Muscle of arm (tissue), 14 donors: ENCODE data around the gene IQCM. TPM values are rescaled to one million over a fixed set of nuclear protein-coding genes. Genes with fewer than 3 reads are reported as not detected.

Experiments
- DNase-seq: peaks from one replicate; pipeline ENCODE4 v3.0.0-alpha.2; 2013
- long read RNA-seq, 11 donors: transcript quantifications; one replicate each; lab custom pipeline, GENCODE V29; 2026
- polyA plus RNA-seq, 12 donors: library from polyadenylated mRNA; unstranded; fragments of 120-200 nt; gene quantifications; one replicate each; pipeline ENCODE4 v1.2.1, GENCODE V29; 2013; ENCODE audit not compliant: insufficient read length in 12 of 12

Gene IQCM, protein sequence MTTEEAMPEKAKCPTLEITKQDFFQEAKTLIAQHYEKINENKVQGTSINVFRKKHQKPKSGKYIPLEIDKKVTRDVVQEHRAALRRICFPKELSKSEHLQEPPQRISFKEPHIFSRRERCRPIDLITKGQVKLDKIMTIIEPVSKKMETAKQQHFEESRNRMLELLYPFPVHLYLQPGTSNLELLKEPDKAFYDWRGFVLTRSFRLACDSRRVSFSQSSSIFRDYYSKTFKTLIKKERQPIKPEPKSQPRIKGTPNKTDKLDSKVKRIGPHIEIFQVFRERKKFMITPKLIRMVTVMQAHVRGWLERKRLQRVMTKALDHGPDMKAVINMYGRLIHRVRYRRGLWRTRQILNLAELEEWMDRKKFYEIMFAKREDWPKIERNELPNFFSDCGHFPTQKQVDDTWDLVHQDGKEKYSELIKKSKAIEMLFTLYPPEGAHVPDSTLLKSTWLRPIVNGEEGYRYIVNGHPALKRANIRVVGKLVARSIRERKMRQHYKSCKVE
- polyA plus RNA-seq: not detected
- long read RNA-seq, donor 1: 0 reads
- long read RNA-seq, donor 2: 0 reads
- long read RNA-seq, donor 3: 0 reads
- long read RNA-seq, donor 4: 0 reads
- long read RNA-seq, donor 5: 0 reads
- long read RNA-seq, donor 6: 0 reads
- long read RNA-seq, donor 7: 0 reads
- long read RNA-seq, donor 8: 0 reads
- long read RNA-seq, donor 9: 0 reads
- long read RNA-seq, donor 10: 0 reads
- long read RNA-seq, donor 11: 0 reads

DNA sequence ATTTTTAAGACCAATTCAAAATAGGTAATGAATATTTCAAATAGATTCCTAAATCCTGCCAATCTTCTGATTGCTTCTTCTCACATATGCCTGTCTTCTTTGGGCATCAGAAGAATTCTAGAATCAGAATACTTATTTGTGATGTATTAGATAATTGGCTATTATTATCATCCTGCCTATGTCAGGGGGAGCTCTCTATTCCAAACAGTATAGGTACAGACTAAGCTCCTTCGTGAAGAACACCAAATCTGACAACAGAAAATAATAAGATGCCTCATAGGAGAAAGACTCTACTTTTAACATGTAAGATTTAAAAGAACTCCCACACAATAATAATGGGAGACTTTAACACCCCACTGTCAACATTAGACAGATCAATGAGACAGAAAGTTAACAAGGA, at the start of gene IQCM:
Gene IQCM (minus strand): TSS at position 101 of the 400 bp plus-strand sequence. CDS start 73,152 bp downstream, outside the sequence.
- no peak for DNase-seq

DNA sequence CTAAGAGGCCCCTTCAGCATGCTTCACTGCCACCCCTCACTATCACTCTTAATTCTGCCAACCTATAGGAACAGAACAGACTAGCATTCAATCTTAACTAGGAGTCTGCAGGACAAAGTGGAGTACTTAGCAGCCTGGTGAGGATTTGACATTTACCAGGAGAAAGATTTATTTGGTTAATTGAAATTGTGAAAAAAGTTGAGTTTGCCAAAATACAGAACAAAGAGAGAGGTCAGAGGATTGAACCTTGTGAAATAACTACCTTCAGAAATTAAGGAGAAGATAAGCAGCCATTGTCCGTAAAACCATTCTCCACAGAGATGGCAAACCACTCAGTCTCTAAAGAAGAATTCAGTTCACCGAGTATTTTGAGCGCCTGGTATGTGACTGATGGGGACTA, 41.8 kb upstream of the IQCM start:
- no peak for DNase-seq

DNA sequence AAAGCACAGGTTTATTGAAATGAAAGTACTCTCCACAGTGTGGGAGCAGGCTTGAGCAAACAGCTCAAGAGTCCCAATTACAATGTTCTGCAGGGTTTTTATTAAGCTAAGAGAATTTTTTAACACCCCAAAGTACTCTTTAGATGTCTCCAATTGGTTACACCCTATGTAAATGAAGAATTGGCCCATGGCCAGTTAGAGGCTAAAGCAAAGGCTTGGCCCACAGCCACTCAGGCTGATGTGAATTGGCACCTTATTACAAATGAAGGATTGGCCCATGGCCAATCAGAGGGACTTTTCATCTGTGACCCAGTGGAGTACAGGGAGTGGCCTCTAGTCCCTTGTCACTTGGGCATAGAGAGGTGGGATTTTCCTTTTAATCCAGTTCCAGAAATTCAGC, 30.1 kb upstream of the IQCM start:
- DNase-seq: no peak

DNA sequence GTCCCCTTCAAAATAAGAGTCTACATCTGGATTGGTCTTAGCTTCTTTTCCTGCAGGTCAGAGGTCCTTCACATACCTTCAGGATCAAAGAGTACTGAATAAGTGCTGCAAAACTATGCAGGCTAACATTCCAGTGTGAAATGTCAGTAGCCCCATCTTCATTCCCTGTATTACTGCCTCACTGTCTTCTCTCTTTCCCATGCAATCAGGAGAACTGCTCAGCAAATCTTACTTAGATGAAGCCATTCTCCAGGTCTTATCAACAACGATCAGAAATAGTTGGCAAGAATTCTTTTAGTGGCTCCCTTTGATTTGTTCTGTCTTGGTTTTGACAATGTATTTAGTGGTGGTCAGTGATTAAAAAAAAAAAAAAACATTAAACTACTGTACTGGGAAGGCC, 26.0 kb upstream of the IQCM start:
- no peak for DNase-seq

DNA sequence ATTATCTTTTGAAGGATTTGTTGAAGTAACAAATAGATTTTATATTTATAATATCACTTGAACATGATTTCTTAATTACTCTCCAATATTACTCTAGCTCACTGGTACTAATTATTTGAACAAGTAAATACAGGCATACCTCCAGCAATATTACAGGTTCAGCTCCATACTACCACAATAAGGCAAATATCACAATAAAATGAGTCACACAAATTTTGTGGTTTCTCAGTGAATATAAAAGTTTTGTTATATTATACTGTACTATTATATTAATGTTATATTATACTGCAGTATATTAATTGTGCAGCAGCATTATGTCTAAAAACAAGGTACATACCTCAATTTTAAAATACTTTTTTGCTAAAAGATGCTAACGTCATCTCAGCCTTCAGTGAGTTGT, 22.4 kb upstream of the IQCM start:
- DNase-seq: no peak

DNA sequence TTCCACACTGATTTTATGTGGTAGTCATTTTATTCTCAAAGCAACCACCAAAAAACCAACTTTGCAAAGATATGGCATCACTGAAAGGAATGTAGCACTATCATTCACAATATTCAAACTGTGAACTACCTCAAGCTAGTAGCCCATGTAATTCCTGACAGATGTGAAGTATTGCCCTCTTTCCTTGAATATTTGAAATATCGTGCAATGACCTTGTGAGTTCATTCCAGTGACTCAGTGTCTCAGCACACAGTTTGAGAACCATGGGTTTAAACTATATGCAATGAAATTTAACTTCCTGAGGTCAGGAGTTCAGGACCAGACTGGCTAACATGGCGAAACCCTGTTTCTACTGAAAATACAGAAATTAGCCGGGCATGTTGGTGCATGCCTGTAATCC, 20.9 kb upstream of the IQCM start:
- no peak for DNase-seq

DNA sequence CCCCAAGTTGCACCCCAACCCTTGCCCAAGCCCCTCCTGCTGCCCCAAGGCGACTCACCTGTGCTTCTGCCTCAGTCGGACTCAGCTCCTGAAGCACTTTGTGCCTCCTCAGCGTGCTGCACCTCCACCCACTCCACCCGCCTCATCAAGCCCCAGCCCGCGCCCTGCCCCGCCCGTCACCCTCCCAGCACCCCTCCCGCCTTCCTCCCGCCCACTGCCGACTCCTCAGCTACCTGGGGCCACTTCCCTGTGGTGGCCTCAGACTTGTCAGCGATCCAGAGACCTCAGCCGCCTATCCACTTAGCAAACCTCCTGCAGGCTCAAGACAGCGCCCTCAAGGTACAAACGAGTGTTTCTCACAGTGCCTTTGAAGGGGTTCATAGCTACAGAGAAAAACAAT, 19.6 kb upstream of the IQCM start:
- no peak for DNase-seq

DNA sequence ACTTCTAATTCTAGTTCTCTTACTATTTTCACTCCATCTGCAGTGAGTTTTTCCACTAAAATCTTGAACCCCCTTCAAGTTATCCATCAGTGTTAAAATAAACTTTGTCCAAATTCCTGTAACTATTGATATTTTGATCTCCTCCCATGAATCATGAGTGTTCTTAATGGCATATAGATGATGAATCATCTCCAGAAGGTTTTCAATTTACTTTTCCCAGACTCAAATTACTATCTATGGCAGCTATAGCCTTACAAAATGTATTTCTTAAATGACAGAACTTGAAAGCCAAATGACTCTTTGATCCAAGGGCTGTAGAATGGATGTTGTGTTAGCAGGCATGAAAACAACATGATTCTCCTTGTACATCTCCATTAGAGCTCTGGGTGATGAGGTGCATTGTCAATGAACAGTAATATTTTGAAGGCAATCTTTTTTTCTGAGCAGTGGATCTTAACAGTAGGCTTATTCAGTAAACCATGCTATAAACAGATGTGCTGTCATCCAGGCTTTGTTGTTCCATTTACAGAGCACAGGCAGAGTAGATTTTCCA, 16.1 kb upstream of the IQCM start:
- no peak for DNase-seq

DNA sequence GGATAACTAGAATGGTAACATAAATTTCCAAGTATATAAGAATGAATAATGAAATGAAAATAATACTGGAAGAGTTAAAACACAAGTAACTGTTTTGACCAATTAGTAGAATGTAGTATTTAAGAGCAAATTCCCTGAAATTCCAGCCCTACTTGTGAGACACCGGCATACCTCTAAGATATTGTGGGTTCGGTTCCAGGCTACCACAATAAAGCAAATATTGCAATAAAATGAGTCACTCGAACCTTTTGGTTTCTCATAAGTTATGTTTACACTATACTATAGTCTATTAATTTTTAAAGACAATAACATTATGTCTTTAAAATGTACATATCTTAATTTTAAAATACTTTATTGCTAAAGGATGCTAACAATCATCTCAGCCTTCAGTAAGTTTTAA, 15.2 kb upstream of the IQCM start:
- no peak for DNase-seq

DNA sequence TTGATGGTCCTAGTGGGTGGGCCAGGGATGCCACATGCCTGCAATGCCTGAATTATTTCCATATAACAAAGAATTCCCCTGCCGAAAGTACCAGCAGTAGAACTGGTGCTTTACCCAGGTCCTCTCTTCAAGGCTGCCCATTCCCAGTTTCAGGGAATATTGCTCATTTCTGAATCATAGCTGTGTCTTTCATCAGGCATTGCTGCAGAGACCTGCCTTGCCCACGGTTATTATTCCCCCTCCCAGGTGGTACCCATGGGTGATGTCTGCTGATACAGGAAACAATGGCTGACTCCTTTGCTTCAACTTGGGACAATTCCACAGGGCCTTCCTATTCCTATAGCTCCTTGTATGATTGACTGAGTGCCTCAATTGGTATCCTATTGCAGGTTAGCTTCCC, 9.7 kb upstream of the IQCM start:
- DNase-seq: no peak

DNA sequence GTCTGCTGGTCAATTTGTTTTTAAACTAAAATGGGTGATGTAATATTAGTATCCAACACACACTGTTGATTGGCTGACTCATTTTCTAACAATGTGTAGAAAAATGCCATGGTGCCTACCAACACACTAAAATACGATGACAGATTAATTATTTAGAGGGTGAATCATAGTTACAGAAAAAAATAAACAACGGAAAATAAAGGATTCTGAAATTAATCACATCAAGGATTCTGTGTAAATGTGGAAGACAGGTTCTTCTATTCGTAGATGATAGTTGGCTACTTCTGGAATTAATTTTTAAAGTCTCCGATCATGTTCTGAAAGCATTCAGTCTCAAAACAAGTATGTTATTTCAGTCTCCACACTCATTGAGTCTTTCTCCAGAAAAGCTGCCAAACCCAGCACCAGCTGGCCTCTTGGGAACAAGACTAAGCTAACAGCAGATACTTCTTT, 8.2 kb upstream of the IQCM start:
- DNase-seq: no peak

DNA sequence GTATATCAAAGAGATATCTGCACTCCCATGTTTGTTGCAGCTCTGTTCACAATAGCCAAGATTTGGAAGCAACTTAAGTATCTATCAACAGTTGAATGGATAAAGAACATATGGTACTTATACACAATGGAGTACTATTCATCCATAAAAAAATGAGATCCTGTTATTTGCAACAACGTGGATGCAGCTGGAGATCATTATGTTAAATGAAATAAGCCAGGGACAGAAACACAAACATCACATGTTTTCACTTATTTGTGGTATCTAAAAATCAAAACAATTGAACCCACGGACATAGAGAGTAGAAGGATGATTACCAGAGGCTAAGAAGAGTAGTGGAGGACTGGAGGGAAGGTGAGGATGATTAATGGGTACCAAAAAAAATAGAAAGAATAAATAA, 14.2 kb downstream of the IQCM start:
- no peak for DNase-seq

DNA sequence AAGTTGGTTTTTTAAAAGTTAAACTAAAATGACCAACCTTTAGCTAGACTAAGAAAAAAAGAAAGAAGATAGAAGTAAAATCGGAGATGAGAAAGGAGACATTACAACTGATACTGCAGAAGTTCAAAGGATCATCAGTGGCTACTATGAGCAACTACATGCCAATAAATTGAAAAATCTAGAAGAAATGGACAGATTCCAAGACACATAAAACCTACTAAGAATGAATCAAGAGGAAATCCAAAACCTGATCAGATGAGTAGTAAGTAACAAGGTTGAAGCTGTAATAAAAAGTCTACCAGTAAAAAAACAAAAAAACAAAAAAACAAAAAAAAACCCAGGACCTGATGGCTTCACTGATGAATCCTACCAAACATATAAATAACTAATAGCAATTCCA, 16.1 kb downstream of the IQCM start:
- DNase-seq: no peak

DNA sequence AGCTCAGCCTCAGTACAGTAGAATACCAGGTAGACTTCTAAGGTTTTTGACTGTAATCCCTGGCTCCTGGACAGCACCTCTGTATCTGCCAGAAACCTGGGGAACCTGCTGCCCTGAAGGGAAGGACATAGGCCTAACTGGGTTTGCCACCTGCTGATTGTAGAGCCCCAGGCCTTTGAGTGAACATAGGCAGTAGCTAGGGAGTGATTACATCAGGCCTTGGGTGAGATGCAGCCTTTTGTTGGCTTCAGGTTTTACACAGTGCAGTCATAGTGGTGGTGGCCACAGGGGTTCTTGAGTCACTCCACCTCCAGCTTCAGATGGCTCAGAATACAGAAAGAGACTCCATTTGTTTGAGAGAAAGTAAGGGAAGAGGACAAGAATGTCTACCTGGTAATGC, 19.3 kb downstream of the IQCM start:
- DNase-seq: no peak

DNA sequence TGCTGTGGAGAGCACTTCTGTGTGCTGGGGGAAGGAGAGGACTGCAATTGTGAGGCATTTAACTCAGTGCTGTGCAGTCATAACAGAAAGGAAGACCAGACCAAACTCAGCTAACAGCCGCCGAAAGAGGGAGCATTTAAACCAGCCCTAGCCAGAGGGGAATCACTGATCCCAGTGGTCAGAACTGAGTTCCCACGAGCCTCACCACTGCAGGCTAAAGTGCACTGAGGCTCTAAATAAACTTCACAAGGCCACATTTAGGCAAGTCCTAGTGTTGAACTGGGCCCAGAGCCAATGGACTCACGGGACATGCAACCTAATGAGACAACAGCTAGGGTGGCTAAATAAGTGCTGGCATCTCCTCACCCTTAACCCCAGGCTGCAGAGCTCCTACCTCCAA, 20.4 kb downstream of the IQCM start:
- DNase-seq: no peak

DNA sequence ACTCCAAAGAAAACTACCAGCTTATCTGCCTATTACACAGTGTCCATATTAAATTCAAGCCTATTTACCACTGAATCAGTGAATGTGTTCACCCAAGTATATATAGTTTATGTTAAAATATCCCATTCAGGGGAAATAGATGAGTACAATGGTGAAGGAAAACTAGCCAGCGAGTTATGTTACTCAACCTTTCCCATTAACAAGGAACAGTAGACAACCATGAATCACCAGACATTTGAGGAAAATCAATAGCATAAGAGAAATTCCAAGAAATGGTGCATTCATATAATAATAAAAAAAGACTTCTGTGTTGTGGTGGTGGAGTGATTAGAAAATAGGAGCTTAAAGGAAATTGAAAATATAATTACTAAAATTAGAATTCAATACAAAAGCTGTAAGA, 21.3 kb downstream of the IQCM start:
- no peak for DNase-seq

DNA sequence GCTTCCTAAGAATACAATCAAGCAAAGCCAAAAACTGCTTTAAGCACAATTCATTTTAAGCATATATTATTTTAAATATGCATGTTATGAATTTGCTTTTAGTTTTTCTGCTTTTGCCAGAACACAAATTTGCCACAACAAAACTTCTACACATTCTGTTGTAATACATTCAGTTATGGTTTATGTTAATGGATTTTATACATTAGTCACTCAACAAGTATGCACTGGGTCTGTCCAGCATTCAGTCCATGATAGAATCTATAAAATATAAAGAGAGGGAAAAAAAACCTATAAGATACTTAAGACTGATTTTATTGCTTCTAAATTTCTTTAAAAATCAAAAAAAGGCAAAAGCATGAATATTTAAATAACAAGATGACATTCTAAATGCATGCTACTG, 22.2 kb downstream of the IQCM start:
- no peak for DNase-seq

DNA sequence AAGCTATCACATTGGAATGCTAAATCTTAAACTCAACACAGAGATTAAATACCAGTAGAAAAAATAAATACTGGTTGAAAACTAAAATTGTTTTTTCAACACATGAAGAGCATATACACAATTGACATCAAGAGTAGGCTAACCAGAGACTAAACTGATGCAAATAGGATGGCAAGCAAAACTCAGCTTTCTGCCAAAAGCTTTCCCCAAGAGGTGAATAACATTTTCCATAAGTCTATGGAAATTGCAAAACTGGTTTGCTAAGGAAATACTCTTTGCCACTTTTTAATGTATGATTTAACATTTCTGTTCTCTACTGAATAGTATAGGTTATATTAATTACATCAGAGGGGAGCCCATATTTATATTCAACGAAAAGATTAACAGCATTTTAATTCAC, 23.8 kb downstream of the IQCM start:
- peak; percentile 56 for DNase-seq

DNA sequence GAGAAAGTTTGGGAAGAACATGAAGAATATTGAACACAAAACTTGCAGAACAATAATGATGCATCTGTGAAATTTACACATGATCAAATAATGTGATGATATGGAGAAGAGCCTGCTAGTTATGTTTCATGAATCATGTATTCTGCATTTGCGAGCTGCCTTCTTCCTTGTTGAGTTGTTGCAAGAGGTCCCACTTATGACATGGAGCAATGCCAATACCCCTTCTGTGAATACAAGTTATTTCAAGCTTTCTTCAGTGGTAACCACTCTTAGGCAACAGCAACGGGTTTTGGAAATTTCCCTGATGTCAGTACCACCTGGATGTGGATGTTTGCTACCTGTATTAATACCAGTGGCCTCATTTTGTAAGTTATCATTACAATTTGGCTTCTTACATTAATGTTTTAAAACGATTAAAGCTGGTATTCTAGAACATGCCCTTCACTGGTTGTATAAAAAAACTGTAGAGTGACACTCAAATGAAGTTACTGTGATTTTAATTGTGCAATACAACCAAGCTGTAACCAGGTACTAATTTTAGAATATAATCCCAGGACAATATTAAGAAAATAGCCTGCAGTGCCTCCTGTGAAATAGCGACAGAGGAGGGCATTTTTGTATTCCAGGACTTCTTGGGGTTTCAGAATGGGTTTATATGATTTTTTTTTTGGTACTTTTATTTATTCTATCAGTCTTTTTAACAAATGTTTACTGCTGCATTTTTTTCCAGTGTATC, 25.3 kb downstream of the IQCM start:
- no peak for DNase-seq

DNA sequence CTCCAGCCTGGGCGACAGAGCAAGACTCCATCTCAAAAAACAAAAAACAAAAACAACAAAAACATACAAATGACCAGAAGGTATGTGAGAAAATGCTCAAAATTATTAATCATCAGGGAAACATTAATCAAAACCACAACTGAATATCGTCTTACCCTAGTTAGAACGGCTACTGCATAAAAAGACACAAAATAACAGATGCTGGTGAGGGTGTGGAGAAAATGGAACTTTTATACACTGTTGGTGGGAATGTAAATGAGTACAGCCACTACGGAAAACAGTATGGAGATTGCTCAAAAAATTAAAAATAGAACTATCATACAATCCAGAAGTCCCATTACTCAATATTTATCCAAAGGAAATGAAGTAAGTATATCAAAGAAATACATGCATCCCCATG, 27.3 kb downstream of the IQCM start:
- no peak for DNase-seq

DNA sequence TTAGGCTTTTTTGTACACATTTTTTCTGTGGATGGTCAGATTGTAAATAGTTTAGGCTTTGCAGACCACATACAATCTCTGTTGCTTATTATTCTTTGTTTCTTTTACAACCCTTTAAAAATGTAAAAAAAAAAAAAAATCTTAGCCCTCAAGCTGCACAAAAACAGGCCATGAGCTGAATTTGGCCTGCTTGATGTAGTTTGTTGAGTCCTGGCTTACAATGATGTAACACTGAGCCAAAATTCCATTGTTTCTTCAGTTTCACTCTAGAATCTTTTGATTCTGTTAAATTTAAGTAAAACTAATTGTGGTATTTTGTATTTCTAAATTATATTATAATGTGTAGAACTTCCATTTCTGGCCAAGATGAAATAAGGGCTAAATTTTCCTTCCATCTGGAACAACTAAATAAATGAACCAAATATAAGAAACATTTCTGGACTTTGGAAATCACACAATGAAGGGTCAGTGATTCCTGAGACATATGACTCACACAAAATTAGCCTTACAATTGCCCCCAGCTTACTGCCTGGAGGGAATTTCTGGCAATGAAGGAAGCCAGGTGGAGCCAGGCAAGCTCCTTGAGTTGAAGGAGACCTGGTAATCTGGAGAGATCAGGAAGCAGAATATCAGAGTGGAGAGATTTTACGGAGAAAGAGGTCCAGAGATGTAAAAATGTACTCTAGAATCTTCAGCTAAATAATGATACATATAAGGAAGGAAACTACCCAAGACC, 29.8 kb downstream of the IQCM start:
- DNase-seq: peak; percentile 73

DNA sequence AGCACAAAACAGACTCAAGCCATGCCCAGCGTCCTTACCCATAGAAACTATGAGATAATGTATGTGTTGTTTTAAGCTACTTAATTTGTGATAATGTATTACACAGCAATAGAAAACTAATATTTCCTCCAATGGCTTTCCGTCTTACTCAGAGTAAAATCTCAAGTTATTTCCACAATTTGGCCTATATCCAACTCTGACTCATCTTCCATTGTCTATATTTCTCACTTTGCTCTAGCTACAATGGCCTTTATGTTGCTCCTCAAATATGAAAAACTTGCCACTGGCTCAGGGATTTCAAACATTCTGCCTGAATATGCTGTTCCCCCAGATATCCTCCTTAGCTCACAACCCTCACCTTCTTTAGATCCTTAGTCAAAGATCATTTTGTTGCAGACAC, 31.6 kb downstream of the IQCM start:
- no peak for DNase-seq
